Endodermal cell (in vitro differentiated cells): ENCODE data around the gene DSN1. TPM values are rescaled to one million over a fixed set of nuclear protein-coding genes. Genes with fewer than 3 reads are reported as not detected.
A peak's percentile ranks its signal among the peaks of the same experiment; 100 is the strongest.

ENCODE experiments used
- DNase-seq: peaks from one replicate; pipeline ENCODE4 v3.0.0-alpha.2; 2017
- H3K27ac ChIP-seq: 2 replicates; pipeline ENCODE4 v1.5.1; 2013; ENCODE audit warnings: mild to moderate bottlenecking, low read depth, low read length, moderate library complexity
- H3K27me3 ChIP-seq: 2 replicates; pipeline ENCODE4 v1.6.1; 2013; ENCODE audit warnings: mild to moderate bottlenecking, low read length, moderate library complexity; ENCODE audit not compliant: insufficient read depth, control insufficient read depth, poor library complexity, severe bottlenecking
- H3K36me3 ChIP-seq: 2 replicates; pipeline ENCODE4 v1.7.0; 2013; ENCODE audit warnings: mild to moderate bottlenecking, low read length, moderate library complexity; ENCODE audit not compliant: control insufficient read depth, insufficient read depth
- H3K4me1 ChIP-seq: one replicate; pipeline ENCODE4 v1.7.0; 2013; ENCODE audit warnings: low read length; ENCODE audit not compliant: control insufficient read depth, insufficient read depth
- H3K4me3 ChIP-seq: 2 replicates; pipeline ENCODE4 v1.5.1; 2013; ENCODE audit warnings: mild to moderate bottlenecking, low read length, moderate library complexity
- H3K9ac ChIP-seq: 2 replicates; pipeline ENCODE4 v1.6.1; 2013; ENCODE audit warnings: mild to moderate bottlenecking, low read length, moderate library complexity; ENCODE audit not compliant: poor library complexity, severe bottlenecking; ENCODE audit errors: extremely low read depth
- H3K9me3 ChIP-seq: 2 replicates; pipeline ENCODE4 v1.6.1; 2013; ENCODE audit warnings: mild to moderate bottlenecking, low read length, moderate library complexity; ENCODE audit not compliant: control insufficient read depth
- H3K27ac Mint-ChIP-seq: 2 replicates; pipeline ENCODE4 v1.8.0; 2020; ENCODE audit warnings: mixed read lengths
- H3K27me3 Mint-ChIP-seq: 2 replicates; pipeline ENCODE4 v1.8.0; 2021; ENCODE audit warnings: mild to moderate bottlenecking, mixed read lengths; ENCODE audit not compliant: insufficient read depth
- H3K36me3 Mint-ChIP-seq: 2 replicates; pipeline ENCODE4 v1.8.0; 2020; ENCODE audit warnings: low read depth, mixed read lengths
- H3K4me1 Mint-ChIP-seq: 2 replicates; pipeline ENCODE4 v1.8.0; 2020; ENCODE audit warnings: mixed read lengths
- H3K4me3 Mint-ChIP-seq: 2 replicates; pipeline ENCODE4 v1.8.0; 2020; ENCODE audit warnings: mild to moderate bottlenecking, moderate library complexity, mixed read lengths
- H3K9me3 Mint-ChIP-seq: 2 replicates; pipeline ENCODE4 v1.8.0; 2020; ENCODE audit warnings: mild to moderate bottlenecking, mixed read lengths
- CTCF ChIP-seq: fragments of 200-600 bp; sonication (generic); conservative IDR thresholded peaks from 2 replicates; pipeline ENCODE4 v1.5.0; 2021; ENCODE audit warnings: antibody characterized with exemption, mild to moderate bottlenecking
- WGBS, 2 experiments: methylation state at CpG; one replicate each; pipeline versions ENCODE4 v1.1.5 to v1.1.7; 2013; ENCODE audit warnings: missing lambda C conversion rate in 2 of 2, mixed read lengths in 1 of 2; ENCODE audit not compliant: insufficient coverage in 1 of 2, insufficient read length in 1 of 2; 5-methylcytosine and 5-hydroxymethylcytosine counted together
- total RNA-seq, 2 donors: library from RNA; stranded (reverse); fragmentation: NEBNext Ultra II Directional in 1 of 2; extraction: Animal tissue kit (Norgen Biotek cat#: 25700) in 1 of 2; gene quantifications; 2 replicates in 1 of 2; 3 replicates in 1 of 2; pipeline ENCODE4 v1.2.1, GENCODE V29; 2021

DSN1 gene
- total RNA-seq, 2 donors from 2014 or later: 21.4 to 32.4 TPM

- 96 to 98% methylated on average over 20 of the region's 20 CpGs for WGBS, 2 experiments
- no peaks in the 10 kb centered on the region for H3K9me3 Mint-ChIP-seq
- peaks cover 68% of the 10 kb centered on the region for H3K36me3 ChIP-seq
Measured at GRCh38 chr20:36794116-36794474, 20.5 kb upstream of the DSN1 start.

GRCh38 chr20:36793294-36794115 is 19.9 kb upstream of the DSN1 start:
- no peak for TF ChIP-seq CTCF
- Histone ChIP-seq H3K36me3 (peaks cover 67% of the 10 kb centered on the region), H3K4me3 (no peak overlapping the region), H3K9me3 (no peaks in the 10 kb centered on the region), H3K27ac (no peak overlapping the region), H3K9ac (no peak overlapping the region), H3K4me1 (peaks cover 4% of the 10 kb centered on the region), H3K27me3 (no peaks in the 10 kb centered on the region)
- H3K27ac Mint-ChIP-seq: no peak overlapping the region
- H3K4me1 Mint-ChIP-seq: peaks cover 11% of the 10 kb centered on the region
- no peaks in the 10 kb centered on the region for H3K9me3 Mint-ChIP-seq
- DNase-seq: no peak
- H3K4me3 Mint-ChIP-seq: no peak overlapping the region
- WGBS, 2 experiments: 93 to 96% methylated on average over 31 to 36 of the region's 36 CpGs
- no peaks in the 10 kb centered on the region for H3K27me3 Mint-ChIP-seq
- peaks cover 64% of the 10 kb centered on the region for H3K36me3 Mint-ChIP-seq

More at GRCh38 chr20:36794116-36794474, 20.5 kb upstream of the DSN1 start:
- H3K9me3 ChIP-seq: no peaks in the 10 kb centered on the region
- peaks cover 11% of the 10 kb centered on the region for H3K4me1 Mint-ChIP-seq
- H3K36me3 Mint-ChIP-seq: peaks cover 66% of the 10 kb centered on the region
- H3K4me3 ChIP-seq: no peak overlapping the region
- H3K27me3 ChIP-seq: no peaks in the 10 kb centered on the region
- DNase-seq: no peak
- no peaks in the 10 kb centered on the region for H3K27me3 Mint-ChIP-seq
- H3K27ac ChIP-seq: no peak overlapping the region
- TF ChIP-seq CTCF: no peak
- no peak overlapping the region for H3K27ac Mint-ChIP-seq
- no peak overlapping the region for H3K9ac ChIP-seq
- peaks cover 4% of the 10 kb centered on the region for H3K4me1 ChIP-seq
- no peak overlapping the region for H3K4me3 Mint-ChIP-seq

- WGBS, 2 experiments: 86% methylated on average over 3 of the region's 3 CpGs; no CpG with 5 or more reads in 1 of the 2 experiments
- Mint-ChIP-seq H3K4me1 (peaks cover 11% of the 10 kb centered on the region), H3K9me3 (no peaks in the 10 kb centered on the region), H3K36me3 (peaks cover 53% of the 10 kb centered on the region), H3K27ac (no peak overlapping the region), H3K4me3 (no peak overlapping the region), H3K27me3 (no peaks in the 10 kb centered on the region)
- DNase-seq: peak; percentile 91
- H3K9ac ChIP-seq: no peak overlapping the region
- H3K27me3 ChIP-seq: no peaks in the 10 kb centered on the region
- no peak overlapping the region for H3K27ac ChIP-seq
- H3K4me1 ChIP-seq: peaks cover 4% of the 10 kb centered on the region
- no peaks in the 10 kb centered on the region for H3K9me3 ChIP-seq
- H3K4me3 ChIP-seq: no peak overlapping the region
- peak; percentile 76 for TF ChIP-seq CTCF
- H3K36me3 ChIP-seq: peaks cover 56% of the 10 kb centered on the region
Measured at GRCh38 chr20:36792422-36792821, 18.9 kb upstream of the DSN1 start.
